SJCRH30 (cell line): ENCODE measurements around the gene LRP1B. TPM values are rescaled to one million over a fixed set of nuclear protein-coding genes. Genes with fewer than 3 reads are reported as not detected.

Experiments
- DNase-seq, 2 experiments: peaks; one replicate each; pipeline ENCODE4 v3.0.0-alpha.2; 2015 to 2020
- H3K27ac ChIP-seq: fragments of 250-450 bp; sonication (Bioruptor Pico); 2 replicates; pipeline ENCODE4 v1.5.1; 2020; ENCODE audit warnings: mild to moderate bottlenecking, moderate library complexity
- H3K27me3 ChIP-seq: fragments of 250-450 bp; sonication (Bioruptor Pico); 2 replicates; pipeline ENCODE4 v1.5.1; 2020; ENCODE audit warnings: mild to moderate bottlenecking, moderate library complexity
- H3K36me3 ChIP-seq: fragments of 250-450 bp; sonication (Bioruptor Pico); 2 replicates; pipeline ENCODE4 v1.5.1; 2020; ENCODE audit warnings: mild to moderate bottlenecking, moderate library complexity
- H3K4me1 ChIP-seq: fragments of 250-450 bp; sonication (Bioruptor Pico); 2 replicates; pipeline ENCODE4 v1.5.1; 2020; ENCODE audit warnings: mild to moderate bottlenecking, moderate library complexity
- H3K4me3 ChIP-seq: fragments of 250-450 bp; sonication (Bioruptor Pico); 2 replicates; pipeline ENCODE4 v1.5.1; 2020; ENCODE audit warnings: mild to moderate bottlenecking, moderate library complexity
- H3K9me3 ChIP-seq: fragments of 250-450 bp; sonication (Bioruptor Pico); replicated peaks from 2 replicates; pipeline ENCODE4 v1.5.1; 2020; ENCODE audit warnings: mild to moderate bottlenecking, moderate library complexity
- total RNA-seq: library from RNA; depleted of rRNA; stranded (reverse); fragments of >200 nt; shearing (Covaris generic); gene quantifications from 2 replicates; pipeline ENCODE4 v1.2.3, GENCODE V29; 2014

Gene LRP1B
- total RNA-seq, 1 experiment from 2014 or later = 7.5 TPM

GRCh38 chr2:141666191-141666590 is 464.6 kb downstream of the LRP1B start:
- H3K27ac ChIP-seq = no peak overlapping the region
- no peaks in the 10 kb centered on the region for H3K27me3 ChIP-seq
- no peak for DNase-seq
- H3K9me3 ChIP-seq = peaks cover 5% of the 10 kb centered on the region; the same call in 1 of the 2 replicates
- no peak overlapping the region for H3K4me3 ChIP-seq
- no peaks in the 10 kb centered on the region for H3K4me1 ChIP-seq
- no peaks in the 10 kb centered on the region for H3K36me3 ChIP-seq

- H3K27me3 ChIP-seq = no peaks in the 10 kb centered on the region
- peaks cover 5% of the 10 kb centered on the region; the same call in 1 of the 2 replicates for H3K9me3 ChIP-seq
- H3K27ac ChIP-seq = no peak overlapping the region
- H3K4me3 ChIP-seq = no peak overlapping the region
- H3K4me1 ChIP-seq = no peaks in the 10 kb centered on the region
- H3K36me3 ChIP-seq = no peaks in the 10 kb centered on the region
- DNase-seq = no peak
Observed at GRCh38 chr2:141660232-141660631, 470.6 kb downstream of the LRP1B start.

- peak in 1 of 2 experiments; percentile 40 for DNase-seq
- Histone ChIP-seq H3K4me3 (no peak overlapping the region), H3K9me3 (no peaks in the 10 kb centered on the region), H3K36me3 (no peaks in the 10 kb centered on the region), H3K27ac (no peak overlapping the region), H3K4me1 (no peaks in the 10 kb centered on the region), H3K27me3 (no peaks in the 10 kb centered on the region)
Observed at GRCh38 chr2:141654311-141654710, 476.5 kb downstream of the LRP1B start.

- no peaks in the 10 kb centered on the region for H3K9me3 ChIP-seq
- H3K27ac ChIP-seq = no peak overlapping the region
- H3K4me3 ChIP-seq = no peak overlapping the region
- no peak for DNase-seq
- no peaks in the 10 kb centered on the region for H3K4me1 ChIP-seq
- H3K36me3 ChIP-seq = no peaks in the 10 kb centered on the region
- H3K27me3 ChIP-seq = no peaks in the 10 kb centered on the region
Observed at GRCh38 chr2:141653184-141653583, 477.6 kb downstream of the LRP1B start.

- no peaks in the 10 kb centered on the region for H3K27me3 ChIP-seq
- no peaks in the 10 kb centered on the region for H3K9me3 ChIP-seq
- no peaks in the 10 kb centered on the region for H3K4me1 ChIP-seq
- no peaks in the 10 kb centered on the region for H3K36me3 ChIP-seq
- no peak overlapping the region for H3K4me3 ChIP-seq
- no peak overlapping the region for H3K27ac ChIP-seq
- no peak for DNase-seq
Observed at GRCh38 chr2:141652308-141652707, 478.5 kb downstream of the LRP1B start.

- H3K36me3 ChIP-seq = no peaks in the 10 kb centered on the region
- no peaks in the 10 kb centered on the region for H3K9me3 ChIP-seq
- no peak overlapping the region for H3K27ac ChIP-seq
- no peaks in the 10 kb centered on the region for H3K4me1 ChIP-seq
- H3K27me3 ChIP-seq = no peaks in the 10 kb centered on the region
- H3K4me3 ChIP-seq = no peak overlapping the region
- no peak for DNase-seq
Observed at GRCh38 chr2:141647353-141647752, 483.5 kb downstream of the LRP1B start.

GRCh38 chr2:141641462-141641861 is 489.4 kb downstream of the LRP1B start:
- H3K27ac ChIP-seq = no peak overlapping the region
- no peak overlapping the region for H3K4me3 ChIP-seq
- peak in 1 of 2 experiments; percentile 47 for DNase-seq
- H3K36me3 ChIP-seq = no peaks in the 10 kb centered on the region
- H3K27me3 ChIP-seq = no peaks in the 10 kb centered on the region
- no peaks in the 10 kb centered on the region for H3K9me3 ChIP-seq
- H3K4me1 ChIP-seq = peaks cover 13% of the 10 kb centered on the region

GRCh38 chr2:141639809-141640208 is 491.0 kb downstream of the LRP1B start:
- H3K9me3 ChIP-seq = no peaks in the 10 kb centered on the region
- H3K27me3 ChIP-seq = no peaks in the 10 kb centered on the region
- no peak overlapping the region for H3K27ac ChIP-seq
- no peak overlapping the region for H3K4me3 ChIP-seq
- peaks cover 13% of the 10 kb centered on the region for H3K4me1 ChIP-seq
- DNase-seq = no peak
- no peaks in the 10 kb centered on the region for H3K36me3 ChIP-seq

- H3K4me3 ChIP-seq = no peak overlapping the region
- DNase-seq = no peak
- H3K4me1 ChIP-seq = peaks cover 8% of the 10 kb centered on the region
- no peaks in the 10 kb centered on the region for H3K27me3 ChIP-seq
- H3K9me3 ChIP-seq = no peaks in the 10 kb centered on the region
- no peak overlapping the region for H3K27ac ChIP-seq
- H3K36me3 ChIP-seq = no peaks in the 10 kb centered on the region
Observed at GRCh38 chr2:141633132-141633531, 497.7 kb downstream of the LRP1B start.

GRCh38 chr2:141630407-141630930 is 500.3 kb downstream of the LRP1B start:
- H3K9me3 ChIP-seq = no peaks in the 10 kb centered on the region
- no peak overlapping the region for H3K4me3 ChIP-seq
- H3K27ac ChIP-seq = no peak overlapping the region
- no peaks in the 10 kb centered on the region for H3K27me3 ChIP-seq
- no peaks in the 10 kb centered on the region for H3K36me3 ChIP-seq
- peaks cover 8% of the 10 kb centered on the region for H3K4me1 ChIP-seq
- peak in 1 of 2 experiments; percentile 32 for DNase-seq

GRCh38 chr2:141620372-141620771 is 510.4 kb downstream of the LRP1B start:
- H3K36me3 ChIP-seq = no peaks in the 10 kb centered on the region
- no peaks in the 10 kb centered on the region for H3K27me3 ChIP-seq
- no peaks in the 10 kb centered on the region for H3K4me1 ChIP-seq
- no peak for DNase-seq
- no peak overlapping the region for H3K4me3 ChIP-seq
- no peaks in the 10 kb centered on the region for H3K9me3 ChIP-seq
- no peak overlapping the region for H3K27ac ChIP-seq

- DNase-seq = no peak
- Histone ChIP-seq H3K4me3 (no peak overlapping the region), H3K36me3 (no peaks in the 10 kb centered on the region), H3K9me3 (no peaks in the 10 kb centered on the region; the same call in 1 of the 2 replicates), H3K4me1 (no peaks in the 10 kb centered on the region), H3K27me3 (no peaks in the 10 kb centered on the region), H3K27ac (no peak overlapping the region)
Observed at GRCh38 chr2:141618457-141618856, 512.4 kb downstream of the LRP1B start.

GRCh38 chr2:141611981-141612380 is 518.8 kb downstream of the LRP1B start:
- H3K36me3 ChIP-seq = no peaks in the 10 kb centered on the region
- H3K27me3 ChIP-seq = no peaks in the 10 kb centered on the region
- no peaks in the 10 kb centered on the region; the same call in 1 of the 2 replicates for H3K9me3 ChIP-seq
- DNase-seq = no peak
- no peak overlapping the region for H3K27ac ChIP-seq
- H3K4me1 ChIP-seq = 0 out of 2 replicates have a peak, but pooled peaks cover 6% of the 10 kb centered on the region
- H3K4me3 ChIP-seq = no peak overlapping the region

- Histone ChIP-seq H3K36me3 (no peaks in the 10 kb centered on the region), H3K27ac (no peak overlapping the region), H3K9me3 (no peaks in the 10 kb centered on the region; the same call in 1 of the 2 replicates), H3K4me1 (0 out of 2 replicates have a peak, but pooled peaks cover 6% of the 10 kb centered on the region), H3K4me3 (no peak overlapping the region), H3K27me3 (no peaks in the 10 kb centered on the region)
- peak in 1 of 2 experiments; percentile 15 for DNase-seq
Observed at GRCh38 chr2:141611176-141611571, 519.6 kb downstream of the LRP1B start.

- Histone ChIP-seq H3K4me3 (no peak overlapping the region), H3K27me3 (no peaks in the 10 kb centered on the region), H3K27ac (no peak overlapping the region), H3K9me3 (no peaks in the 10 kb centered on the region; the same call in 1 of the 2 replicates), H3K4me1 (0 out of 2 replicates have a peak, but pooled peaks cover 6% of the 10 kb centered on the region), H3K36me3 (no peaks in the 10 kb centered on the region)
- DNase-seq = peak in 1 of 2 experiments; percentile 19
Observed at GRCh38 chr2:141610564-141611175, 520.1 kb downstream of the LRP1B start.

GRCh38 chr2:141605163-141605562 is 525.7 kb downstream of the LRP1B start:
- H3K4me3 ChIP-seq = no peak overlapping the region
- no peaks in the 10 kb centered on the region for H3K4me1 ChIP-seq
- H3K27me3 ChIP-seq = no peaks in the 10 kb centered on the region
- no peak overlapping the region for H3K27ac ChIP-seq
- no peaks in the 10 kb centered on the region for H3K9me3 ChIP-seq
- DNase-seq = no peak
- H3K36me3 ChIP-seq = no peaks in the 10 kb centered on the region
